ENCODE data around the gene MED8. TPM values are rescaled to one million over a fixed set of nuclear protein-coding genes. Genes with fewer than 3 reads are reported as not detected.

The MED8 gene
- polyA plus RNA-seq, 2 of the 4 experiments (the other 2 are of a cell fraction) = 21.8 to 33.9 TPM

DNA sequence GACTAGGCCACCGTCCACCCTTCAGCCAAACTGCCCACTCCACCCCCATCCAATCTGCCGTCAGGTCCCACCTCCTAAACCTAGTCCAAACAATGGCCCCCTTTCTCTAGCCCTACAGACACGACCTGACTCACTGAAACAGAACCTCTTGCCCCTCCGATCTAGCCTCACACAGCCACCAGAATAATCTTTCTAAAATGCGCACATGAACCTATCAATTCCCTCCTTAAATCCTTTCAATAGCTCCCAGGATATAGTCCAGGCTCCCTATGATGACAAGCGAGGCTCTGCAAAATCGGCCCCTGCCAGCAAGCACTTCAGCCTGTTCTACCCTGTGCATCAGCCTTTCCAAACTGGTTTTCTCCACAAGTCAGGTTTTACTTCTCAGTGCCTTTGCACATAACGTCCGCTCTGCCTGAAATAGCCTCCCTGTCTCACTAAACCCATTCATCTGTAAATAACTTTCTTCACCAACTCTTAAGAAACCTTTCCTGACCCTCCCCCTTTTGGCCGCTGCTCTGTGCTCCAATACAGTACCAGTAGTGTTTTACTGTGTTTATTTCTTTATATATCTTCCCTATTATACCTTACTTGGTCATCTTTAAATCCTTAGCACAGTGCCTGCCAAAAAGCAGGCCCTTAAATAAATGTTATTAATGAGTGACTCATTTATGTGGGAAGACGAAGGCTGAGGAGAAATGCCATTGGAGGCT is 39.9 kb downstream of the MED8 start:
- CTCF ChIA-PET = no interaction called here
- FAIRE-seq (no peak), ATAC-seq (peak in 1 of 2 experiments; percentile 1; a peak in 1 of 6 replicates), DNase-seq (ENCODE audit: low read depth in 1 of 2, low spot score in 1 of 2) (no peak)
- Histone ChIP-seq H3K27ac (peak overlapping the region; percentile 96 to 99), H3K4me3 (peak overlapping the region; percentile 70), H3K4me1 (peaks cover 9% of the 10 kb centered on the region; the same call in 2 of the 3 replicates), H3K9me3 (no peaks in the 10 kb centered on the region), H3K4me2 (peak overlapping the region; percentile 82)
- POLR2A ChIA-PET = no interaction called here
- 46% methylated on average over 11 of the region's 11 CpGs for WGBS (ENCODE audit: missing lambda C conversion rate)
- TF ChIP-seq SREBF2 (IDR thresholded peaks at IDR 0.05) (no peak), MAZ (IDR thresholded peaks at IDR 0.05; ENCODE audit: borderline replicate concordance, low read depth, low read length) (no peak), KDM5A (IDR thresholded peaks at IDR 0.05) (no peak), MAFK (IDR thresholded peaks at IDR 0.05; ENCODE audit: partially characterized antibody) (no peak), MYC (IDR thresholded peaks at IDR 0.05; ENCODE audit: borderline replicate concordance, low read length) (no peak), TFCP2L1 (CRISPR knock-in tag; IDR thresholded peaks at IDR 0.05) (no peak), GATA3 (IDR thresholded peaks at IDR 0.05; ENCODE audit: borderline replicate concordance) (no peak), ZSCAN20 (CRISPR knock-in tag; IDR thresholded peaks at IDR 0.05) (no peak)
- TF ChIP-seq, protein P1, sequence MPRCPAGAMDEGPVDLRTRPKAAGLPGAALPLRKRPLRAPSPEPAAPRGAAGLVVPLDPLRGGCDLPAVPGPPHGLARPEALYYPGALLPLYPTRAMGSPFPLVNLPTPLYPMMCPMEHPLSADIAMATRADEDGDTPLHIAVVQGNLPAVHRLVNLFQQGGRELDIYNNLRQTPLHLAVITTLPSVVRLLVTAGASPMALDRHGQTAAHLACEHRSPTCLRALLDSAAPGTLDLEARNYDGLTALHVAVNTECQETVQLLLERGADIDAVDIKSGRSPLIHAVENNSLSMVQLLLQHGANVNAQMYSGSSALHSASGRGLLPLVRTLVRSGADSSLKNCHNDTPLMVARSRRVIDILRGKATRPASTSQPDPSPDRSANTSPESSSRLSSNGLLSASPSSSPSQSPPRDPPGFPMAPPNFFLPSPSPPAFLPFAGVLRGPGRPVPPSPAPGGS (IDR thresholded peaks at IDR 0.05) = no peak

DNA sequence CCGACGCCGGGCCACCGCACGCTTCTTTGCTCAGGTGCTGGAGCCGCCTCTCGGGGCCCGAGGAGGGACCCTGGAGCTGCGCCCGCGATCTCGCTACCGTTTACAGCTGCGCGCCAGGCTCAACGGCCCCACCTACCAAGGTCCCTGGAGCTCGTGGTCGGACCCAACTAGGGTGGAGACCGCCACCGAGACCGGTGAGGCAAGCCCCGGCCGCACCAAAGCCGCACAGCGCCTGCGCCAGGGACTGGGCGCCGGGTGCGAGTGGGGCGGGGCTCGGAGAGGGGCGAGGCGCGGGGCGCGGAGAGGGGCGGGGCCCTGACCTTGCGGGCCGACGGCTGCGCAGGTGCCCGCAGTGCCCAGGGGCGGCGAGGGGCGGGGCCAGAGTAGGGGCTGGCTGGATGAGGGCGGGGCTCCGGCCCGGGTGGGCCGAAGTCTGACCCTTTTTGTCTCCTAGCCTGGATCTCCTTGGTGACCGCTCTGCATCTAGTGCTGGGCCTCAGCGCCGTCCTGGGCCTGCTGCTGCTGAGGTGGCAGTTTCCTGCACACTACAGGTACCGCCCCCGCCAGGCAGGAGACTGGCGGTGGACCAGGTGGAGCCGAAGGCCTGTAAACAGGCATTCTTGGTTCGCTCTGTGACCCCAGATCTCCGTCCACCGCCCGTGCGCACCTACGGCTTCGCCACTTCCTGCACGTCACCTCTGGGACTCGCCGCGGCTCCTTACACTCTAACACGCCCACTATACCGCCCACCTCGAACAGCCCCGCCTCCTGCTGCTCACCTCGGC is 40.6 kb downstream of the MED8 start:
- FAIRE-seq (no peak), DNase-seq (ENCODE audit: low read depth in 1 of 2, low spot score in 1 of 2) (peak; percentile 79 to 89), ATAC-seq (peak; percentile 93)
- ChIA-PET CTCF (no interaction called here), POLR2A (interaction anchor here (0.9 to 1.9 kb wide), 8 partner anchors 9 to 411 kb away, joined by 3 to 18 read pairs (median 4); partner anchors contain the start of genes CDC20 and ELOVL1)
- Histone ChIP-seq H3K27ac (peak overlapping the region; percentile 96 to 99), H3K9me3 (no peaks in the 10 kb centered on the region), H3K4me3 (peak overlapping the region; percentile 70), H3K4me1 (peaks cover 9% of the 10 kb centered on the region; the same call in 2 of the 3 replicates), H3K4me2 (peak overlapping the region; percentile 82)
- 0% methylated on average over 12 of the region's 72 CpGs for WGBS (ENCODE audit: missing lambda C conversion rate)
- TF ChIP-seq POLR2A (IDR thresholded peaks at IDR 0.05; ENCODE audit: low read length) (peak; percentile 70), MAFK (IDR thresholded peaks at IDR 0.05; ENCODE audit: partially characterized antibody) (peak; percentile 74), HOXA7 (CRISPR knock-in tag; IDR thresholded peaks at IDR 0.05) (no peak), JUN (IDR thresholded peaks at IDR 0.05) (peak in 1 of 2 experiments; percentile 75; a peak in 4 of 5 replicates), CHD4 (IDR thresholded peaks at IDR 0.05; ENCODE audit: borderline replicate concordance) (no peak), MAZ (IDR thresholded peaks at IDR 0.05; ENCODE audit: borderline replicate concordance, low read depth, low read length) (0 out of 2 replicates have a peak, but pooled peaks have one; percentile 5), RFX5 (IDR thresholded peaks at IDR 0.05) (0 out of 2 replicates have a peak, but pooled peaks have one; percentile 27), EHMT2 (IDR thresholded peaks at IDR 0.05; ENCODE audit: low read depth) (no peak), MYC (IDR thresholded peaks at IDR 0.05; ENCODE audit: borderline replicate concordance, low read length) (0 out of 2 replicates have a peak, but pooled peaks have one; percentile 58), BHLHE40 (IDR thresholded peaks at IDR 0.05; ENCODE audit: low read depth, low read length) (no peak), ZNF302 (CRISPR knock-in tag; IDR thresholded peaks at IDR 0.05) (no peak), PHF8 (IDR thresholded peaks at IDR 0.05; ENCODE audit: borderline replicate concordance, low read depth) (peak; percentile 48; the same call in 1 of the 2 replicates)
- TF ChIP-seq, protein P1 (IDR thresholded peaks at IDR 0.05) = 0 out of 3 replicates have a peak, but pooled peaks have one; percentile 17
- TF ChIP-seq, protein P2, sequence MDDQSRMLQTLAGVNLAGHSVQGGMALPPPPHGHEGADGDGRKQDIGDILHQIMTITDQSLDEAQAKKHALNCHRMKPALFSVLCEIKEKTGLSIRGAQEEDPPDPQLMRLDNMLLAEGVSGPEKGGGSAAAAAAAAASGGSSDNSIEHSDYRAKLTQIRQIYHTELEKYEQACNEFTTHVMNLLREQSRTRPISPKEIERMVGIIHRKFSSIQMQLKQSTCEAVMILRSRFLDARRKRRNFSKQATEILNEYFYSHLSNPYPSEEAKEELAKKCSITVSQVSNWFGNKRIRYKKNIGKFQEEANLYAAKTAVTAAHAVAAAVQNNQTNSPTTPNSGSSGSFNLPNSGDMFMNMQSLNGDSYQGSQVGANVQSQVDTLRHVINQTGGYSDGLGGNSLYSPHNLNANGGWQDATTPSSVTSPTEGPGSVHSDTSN (IDR thresholded peaks at IDR 0.05) = no peak
- TF ChIP-seq, protein P3, sequence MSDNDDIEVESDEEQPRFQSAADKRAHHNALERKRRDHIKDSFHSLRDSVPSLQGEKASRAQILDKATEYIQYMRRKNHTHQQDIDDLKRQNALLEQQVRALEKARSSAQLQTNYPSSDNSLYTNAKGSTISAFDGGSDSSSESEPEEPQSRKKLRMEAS (IDR thresholded peaks at IDR 0.05) = peak; percentile 79
- TF ChIP-seq, protein P4, sequence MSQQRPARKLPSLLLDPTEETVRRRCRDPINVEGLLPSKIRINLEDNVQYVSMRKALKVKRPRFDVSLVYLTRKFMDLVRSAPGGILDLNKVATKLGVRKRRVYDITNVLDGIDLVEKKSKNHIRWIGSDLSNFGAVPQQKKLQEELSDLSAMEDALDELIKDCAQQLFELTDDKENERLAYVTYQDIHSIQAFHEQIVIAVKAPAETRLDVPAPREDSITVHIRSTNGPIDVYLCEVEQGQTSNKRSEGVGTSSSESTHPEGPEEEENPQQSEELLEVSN (IDR thresholded peaks at IDR 0.05; ENCODE audit: borderline replicate concordance, low read depth) = peak; percentile 82
